SK-N-MC (cell line): ENCODE data around the gene FAM13A.
A peak's percentile ranks its signal among the peaks of the same experiment; 100 is the strongest.
"Not testable (repeated sequence)": the region's sequence is repeated elsewhere in the genome, so short reads cannot be mapped to it uniquely, and the experiment has no call there.

ENCODE experiments used
- DNase-seq: peaks from one replicate; pipeline ENCODE4 v3.0.0-alpha.2; 2011; ENCODE audit warnings: low read depth, low spot score
- H3K27ac ChIP-seq: fragments of 200-600 bp; sonication (generic); 2 replicates; pipeline ENCODE4 v1.5.1; 2016; ENCODE audit warnings: mixed run types
- H3K36me3 ChIP-seq: fragments of 200-600 bp; sonication (generic); 2 replicates; pipeline ENCODE4 v1.6.1; 2017; ENCODE audit warnings: antibody characterized with exemption, low read length, mixed read lengths; ENCODE audit not compliant: insufficient read depth
- H3K4me3 ChIP-seq: fragments of 200-600 bp; sonication (generic); 2 replicates; pipeline ENCODE4 v1.5.1; 2016
- H3K9ac ChIP-seq: fragments of 200-600 bp; sonication (generic); 2 replicates; pipeline ENCODE4 v1.8.0; 2017; ENCODE audit warnings: mixed run types, mixed read lengths; ENCODE audit not compliant: insufficient read length
- H3K9me3 ChIP-seq: fragments of 200-600 bp; sonication (generic); 2 replicates; pipeline ENCODE4 v1.6.1; 2017; ENCODE audit warnings: low read depth, mild to moderate bottlenecking, antibody characterized with exemption, low read length, moderate library complexity, mixed read lengths
- EZH2 ChIP-seq: fragments of 200-600 bp; sonication (generic); IDR thresholded peaks from one replicate; pipeline ENCODE4 v1.6.1; 2017; ENCODE audit warnings: antibody characterized with exemption
- FOXP2 ChIP-seq: optimal IDR thresholded peaks from 2 replicates; pipeline ENCODE3; 2011; ENCODE audit warnings: mild to moderate bottlenecking, moderate library complexity; ENCODE audit not compliant: insufficient read depth; ENCODE audit errors: extremely low read length, control extremely low read depth
- POLR2AphosphoS5 ChIP-seq: IDR thresholded peaks from 2 replicates; pipeline ENCODE4 v1.6.1; 2012; ENCODE audit warnings: mild to moderate bottlenecking, low read depth, low read length, borderline replicate concordance

Gene FAM13A

GRCh38 chr4:88858752-88859151 is 198.2 kb downstream of the FAM13A start:
- no peak for DNase-seq
- no peak overlapping the region for H3K4me3 ChIP-seq
- TF ChIP-seq EZH2: no peak
- TF ChIP-seq POLR2AphosphoS5: no peak
- TF ChIP-seq FOXP2: no peak

GRCh38 chr4:88857588-88857987 is 199.4 kb downstream of the FAM13A start:
- Histone ChIP-seq H3K9ac (no peak overlapping the region), H3K9me3 (no peaks in the 10 kb centered on the region), H3K27ac (no peak overlapping the region), H3K4me3 (no peak overlapping the region), H3K36me3 (no peaks in the 10 kb centered on the region)
- no peak for DNase-seq
- TF ChIP-seq EZH2: no peak
- TF ChIP-seq FOXP2: no peak
- no peak for TF ChIP-seq POLR2AphosphoS5

More at GRCh38 chr4:88858752-88859151, 198.2 kb downstream of the FAM13A start:
- Histone ChIP-seq H3K9ac (no peak overlapping the region), H3K36me3 (no peaks in the 10 kb centered on the region), H3K9me3 (no peaks in the 10 kb centered on the region), H3K27ac (peak overlapping the region; percentile 20; the same call in 1 of the 2 replicates)

- Histone ChIP-seq H3K4me3 (no peak overlapping the region), H3K9ac (no peak overlapping the region), H3K36me3 (no peaks in the 10 kb centered on the region), H3K27ac (no peak overlapping the region), H3K9me3 (no peaks in the 10 kb centered on the region)
- no peak for DNase-seq
- TF ChIP-seq FOXP2 (no peak), POLR2AphosphoS5 (no peak), EZH2 (no peak)
These were observed 202.5 kb downstream of the FAM13A start for GRCh38 chr4:88854481-88854880.

- not testable (repeated sequence) for H3K9ac ChIP-seq, H3K9me3 ChIP-seq, DNase-seq, H3K36me3 ChIP-seq, H3K4me3 ChIP-seq, H3K27ac ChIP-seq
These were observed 203.4 kb downstream of the FAM13A start for GRCh38 chr4:88853583-88853982.

GRCh38 chr4:88846206-88846790 is 210.7 kb downstream of the FAM13A start:
- H3K36me3 ChIP-seq: no peaks in the 10 kb centered on the region
- H3K9ac ChIP-seq: no peak overlapping the region
- TF ChIP-seq FOXP2 (no peak), EZH2 (no peak), POLR2AphosphoS5 (no peak)
- no peak overlapping the region for H3K27ac ChIP-seq
- H3K4me3 ChIP-seq: no peak overlapping the region
- no peaks in the 10 kb centered on the region for H3K9me3 ChIP-seq
- no peak for DNase-seq

GRCh38 chr4:88843067-88843685 is 213.8 kb downstream of the FAM13A start:
- H3K36me3 ChIP-seq: no peaks in the 10 kb centered on the region
- no peak for DNase-seq
- no peaks in the 10 kb centered on the region for H3K9me3 ChIP-seq
- H3K9ac ChIP-seq: no peak overlapping the region
- H3K4me3 ChIP-seq: no peak overlapping the region
- no peak overlapping the region for H3K27ac ChIP-seq
- TF ChIP-seq FOXP2 (no peak), EZH2 (no peak), POLR2AphosphoS5 (no peak)

GRCh38 chr4:88841635-88842034 is 215.3 kb downstream of the FAM13A start:
- Histone ChIP-seq H3K4me3 (no peak overlapping the region), H3K27ac (no peak overlapping the region), H3K36me3 (no peaks in the 10 kb centered on the region), H3K9ac (no peak overlapping the region), H3K9me3 (no peaks in the 10 kb centered on the region)
- TF ChIP-seq EZH2: no peak
- TF ChIP-seq POLR2AphosphoS5: no peak
- TF ChIP-seq FOXP2: no peak
- DNase-seq: no peak

GRCh38 chr4:88836216-88836615 is 220.8 kb downstream of the FAM13A start:
- no peak overlapping the region for H3K4me3 ChIP-seq
- DNase-seq: no peak
- no peaks in the 10 kb centered on the region; the same call in 1 of the 2 replicates for H3K36me3 ChIP-seq
- TF ChIP-seq FOXP2 (no peak), EZH2 (no peak), POLR2AphosphoS5 (no peak)
- H3K9me3 ChIP-seq: no peaks in the 10 kb centered on the region
- H3K9ac ChIP-seq: no peak overlapping the region
- H3K27ac ChIP-seq: no peak overlapping the region

- Histone ChIP-seq H3K4me3 (no peak overlapping the region), H3K9ac (no peak overlapping the region), H3K27ac (no peak overlapping the region), H3K36me3 (no peaks in the 10 kb centered on the region; the same call in 1 of the 2 replicates), H3K9me3 (no peaks in the 10 kb centered on the region)
- no peak for TF ChIP-seq FOXP2
- TF ChIP-seq EZH2: no peak
- no peak for TF ChIP-seq POLR2AphosphoS5
- DNase-seq: no peak
These were observed 226.0 kb downstream of the FAM13A start for GRCh38 chr4:88831031-88831430.
